AG20443 (cell line): ENCODE measurements around the gene RAVER1.
"Not testable (repeated sequence)": the region's sequence is repeated elsewhere in the genome, so short reads cannot be mapped to it uniquely, and the experiment has no call there.

Experiments used
- DNase-seq: peaks from one replicate; pipeline ENCODE4 v3.0.0; 2012; ENCODE audit warnings: low spot score, mixed read lengths

RAVER1 gene

GRCh38 chr19:10343495-10343894 is 10.2 kb upstream of the RAVER1 start:
- no peak for DNase-seq

DNA sequence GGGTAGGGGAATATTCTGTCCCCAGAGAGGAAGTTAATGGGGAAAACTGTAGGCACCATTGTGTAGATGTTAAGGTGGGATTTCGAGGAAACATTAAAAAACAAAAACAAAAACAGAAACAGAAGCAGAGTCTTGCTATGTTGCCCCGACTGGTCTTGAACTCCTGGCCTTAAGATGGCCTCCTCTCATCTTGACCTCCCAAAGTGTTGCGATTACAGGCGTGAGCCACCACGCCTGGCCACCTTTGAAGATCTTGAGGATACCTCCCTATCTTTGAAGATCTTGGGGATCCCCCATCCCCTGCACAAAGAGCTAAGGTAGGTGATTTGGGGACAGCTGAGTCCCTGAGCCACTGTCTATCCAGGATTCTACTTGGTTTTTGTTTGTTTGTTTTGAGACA is 6.6 kb upstream of the RAVER1 start:
- no peak for DNase-seq

DNA sequence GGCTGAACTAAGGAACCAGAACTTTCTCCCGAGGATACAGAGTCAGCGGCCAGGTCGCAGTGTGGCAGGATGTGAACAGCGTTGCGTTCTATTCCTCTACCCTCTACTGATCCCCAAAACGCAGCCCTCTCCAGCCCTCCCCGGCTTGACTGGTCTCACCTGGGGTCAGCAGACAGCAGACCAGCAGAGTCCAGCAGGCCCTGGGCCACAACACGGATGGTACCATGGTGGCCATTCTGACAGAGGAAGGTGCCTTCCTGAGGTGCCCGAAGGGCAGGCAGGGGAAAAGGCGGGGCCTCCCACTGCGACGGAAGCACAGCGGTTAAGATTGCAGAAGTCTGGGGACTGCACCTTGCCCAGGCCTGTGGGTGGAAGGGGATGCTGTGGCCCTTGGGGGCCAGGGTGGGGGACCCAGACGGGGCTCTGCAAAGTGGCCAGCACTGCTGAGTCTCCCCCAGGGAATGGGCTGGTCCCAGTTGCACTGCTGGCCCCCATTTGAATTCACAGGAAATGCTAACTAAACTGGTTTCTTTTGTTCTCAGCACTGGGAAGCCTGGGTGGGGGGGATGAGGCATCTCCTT is 6.1 kb upstream of the RAVER1 start, which contains the start of gene ICAM3:
TSS of gene ICAM3 (minus strand) at position 245 of the 581 bp plus-strand sequence. CDS start at position 235, 10 bp downstream.
- no peak for DNase-seq

DNA sequence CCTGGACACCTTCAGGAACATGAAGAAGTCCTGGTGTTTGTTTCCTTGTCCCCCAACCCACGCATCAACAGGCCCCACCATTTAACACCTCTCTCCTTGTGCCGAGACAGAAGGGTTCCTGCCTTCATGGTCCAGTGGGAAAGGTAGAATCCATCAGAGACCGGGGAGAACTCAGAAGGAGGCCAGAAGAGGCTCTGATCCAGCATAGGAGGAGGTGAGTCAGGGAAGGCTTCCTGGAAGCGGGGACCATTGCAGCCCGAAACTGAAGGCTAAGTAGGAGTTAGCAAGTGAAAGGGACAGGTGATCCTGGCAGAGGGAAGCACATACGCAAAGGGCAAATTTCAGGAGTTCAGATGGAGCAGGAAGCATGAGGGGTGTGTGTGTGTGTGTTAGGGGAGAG is 5.6 kb upstream of the RAVER1 start:
- DNase-seq = no peak

GRCh38 chr19:10336725-10337124 is 3.4 kb upstream of the RAVER1 start:
- DNase-seq = not testable (repeated sequence)

- DNase-seq = no peak
These were observed 2.1 kb upstream of the RAVER1 start for GRCh38 chr19:10335352-10335985.

GRCh38 chr19:10334588-10335351 is 1.4 kb upstream of the RAVER1 start:
- DNase-seq = peak; percentile 96

GRCh38 chr19:10333758-10334587 is 644 bp upstream of the RAVER1 start:
- no peak for DNase-seq

GRCh38 chr19:10332158-10332964 is 968 bp downstream of the RAVER1 start:
- DNase-seq = no peak

- DNase-seq = no peak
These were observed 3.8 kb downstream of the RAVER1 start for GRCh38 chr19:10329555-10329954.

GRCh38 chr19:10328558-10329429 is 4.5 kb downstream of the RAVER1 start:
- no peak for DNase-seq

- DNase-seq = no peak
These were observed 5.5 kb downstream of the RAVER1 start for GRCh38 chr19:10327793-10328192.

DNA sequence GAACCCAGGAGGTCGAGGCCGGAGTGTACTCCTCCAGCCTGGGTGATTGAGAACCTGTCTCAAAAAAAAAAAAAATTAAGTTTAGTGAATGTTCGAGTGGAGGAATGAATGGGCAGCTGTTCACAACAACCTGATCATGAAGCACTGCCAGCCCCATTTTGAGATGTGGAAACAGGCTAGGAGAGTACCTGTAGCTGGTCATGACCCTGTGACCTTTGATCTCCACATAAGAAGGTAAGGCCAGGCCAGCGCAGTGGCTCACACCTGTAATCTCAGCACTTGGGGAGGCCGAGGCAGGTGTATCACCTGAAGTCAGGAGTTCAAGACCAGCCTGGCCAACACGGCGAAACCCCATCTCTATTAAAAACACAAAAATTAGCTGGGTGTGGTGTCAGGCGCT is 7.6 kb downstream of the RAVER1 start:
- no peak for DNase-seq

GRCh38 chr19:10321874-10322835 is 11.2 kb downstream of the RAVER1 start:
- no peak for DNase-seq

DNA sequence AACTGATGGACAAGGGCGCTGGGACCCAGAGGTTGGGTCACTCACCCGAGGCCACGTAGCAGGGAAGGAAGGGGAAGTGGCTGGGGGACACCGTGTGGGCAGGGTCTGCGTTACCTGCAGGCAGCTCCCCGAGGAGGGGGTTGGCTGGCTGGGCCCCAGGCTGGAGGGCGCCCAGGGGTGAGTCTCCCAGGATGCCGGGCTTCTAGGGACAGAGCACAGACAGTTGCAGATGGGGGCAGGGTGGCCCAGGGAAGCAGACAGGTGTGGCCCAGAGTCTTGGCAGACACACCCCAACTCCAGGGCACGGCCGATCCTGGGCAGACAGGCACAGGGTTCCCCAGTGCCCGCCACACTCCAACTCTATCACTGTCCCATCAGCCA is 11.9 kb downstream of the RAVER1 start:
- DNase-seq = no peak

GRCh38 chr19:10320602-10321416 is 12.5 kb downstream of the RAVER1 start:
- no peak for DNase-seq

DNA sequence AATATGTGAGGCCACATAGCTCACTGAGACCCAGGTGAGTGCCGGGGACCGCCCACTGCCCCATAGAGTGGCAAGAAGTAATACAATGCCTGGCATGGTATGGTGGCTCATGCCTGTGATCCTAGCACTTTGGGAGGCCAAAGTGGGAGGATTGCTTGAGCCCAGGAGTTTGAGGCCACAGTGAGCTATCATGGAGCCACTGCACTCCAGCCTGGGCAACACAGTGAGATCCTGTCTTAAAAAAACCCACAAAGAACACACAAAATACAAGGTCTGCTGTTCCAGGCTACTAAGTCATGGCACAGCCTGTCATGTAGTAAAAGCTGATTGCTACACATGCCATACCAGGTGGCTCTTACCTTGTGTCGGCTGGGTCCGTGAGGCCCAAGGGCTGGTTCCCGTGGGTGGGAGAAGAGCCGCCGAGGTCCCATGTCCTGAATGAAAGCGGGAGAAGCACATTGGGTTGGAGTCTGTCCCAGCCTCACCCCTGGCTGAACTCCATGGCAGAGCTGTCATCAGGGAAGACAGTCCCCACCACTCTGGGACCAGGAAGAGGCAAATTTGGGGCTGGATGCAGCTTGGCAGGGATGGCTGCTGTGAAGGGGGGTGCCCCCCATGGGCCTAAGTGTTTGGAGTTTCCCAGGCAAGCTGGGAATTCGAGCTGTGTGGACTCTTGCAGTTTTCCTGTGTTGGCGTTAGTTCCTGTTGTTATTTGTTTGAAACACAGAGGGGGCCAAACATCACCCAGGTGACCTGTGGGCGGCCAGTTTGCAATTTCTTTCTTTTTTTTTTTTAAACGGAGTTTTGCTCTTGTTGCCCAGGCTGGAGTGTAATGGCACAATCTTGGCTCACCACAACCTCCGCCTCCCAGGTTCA is 14.3 kb downstream of the RAVER1 start:
- no peak for DNase-seq
